ENCODE results near the gene ZNF726. TPM values are rescaled to one million over a fixed set of nuclear protein-coding genes. Genes with fewer than 3 reads are reported as not detected.

ZNF726 gene
- total RNA-seq, 1 experiment from 2014 or later, result 0.11 TPM

DNA sequence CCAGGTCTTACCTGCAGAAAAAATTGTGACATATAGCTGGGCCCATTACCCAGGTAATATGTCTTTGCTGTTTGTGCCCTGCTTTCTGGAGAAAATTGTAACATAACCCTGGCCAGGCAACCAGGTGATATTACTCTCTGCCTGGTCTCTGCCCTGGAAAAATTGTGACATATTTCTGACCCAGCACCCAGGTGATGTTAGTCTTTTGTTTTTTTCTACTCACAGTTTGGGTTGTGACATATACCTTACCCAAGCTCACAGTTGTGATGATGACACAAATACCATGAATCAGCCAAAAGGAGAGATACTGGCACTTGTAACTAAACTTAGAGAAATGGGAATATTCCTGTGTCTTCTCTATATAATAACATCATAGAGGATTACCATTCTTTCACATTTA lies 6.5 kb upstream of the ZNF726 start:
- H3K9ac ChIP-seq (ENCODE audit: extremely low read depth, insufficient read length, low read length), result no peak overlapping the region
- no peak overlapping the region for H2AK5ac ChIP-seq (ENCODE audit: insufficient read length, low read length)
- H4K5ac ChIP-seq (ENCODE audit: insufficient read length, low read depth, low read length), result no peak overlapping the region
- Mint-ChIP-seq H3K4me1 (no peaks in the 10 kb centered on the region), H3K36me3 (ENCODE audit: insufficient read depth in 1 of 3, low read depth in 3 of 3) (peaks cover 0 to 38% (median 9%) of the 10 kb centered on the region in 3 experiments; a peak in 5 of 7 replicates), H3K9me3 (peaks cover 93 to 97% of the 10 kb centered on the region in 2 experiments), H3K27me3 (ENCODE audit: low read depth) (peaks cover 3% of the 10 kb centered on the region; the same call in 1 of the 2 replicates), H3K4me3 (no peak overlapping the region), H3K27ac (no peak overlapping the region)
- H3K23ac ChIP-seq (ENCODE audit: insufficient read length, low read depth, low read length), result no peak overlapping the region
- H2BK5ac ChIP-seq (ENCODE audit: insufficient read length, low read length), result no peak overlapping the region
- no peak overlapping the region for H2AFZ ChIP-seq (ENCODE audit: low read length)
- no peaks in the 10 kb centered on the region for H4K20me1 ChIP-seq (ENCODE audit: control insufficient read depth, insufficient read depth, insufficient read length)
- H4K91ac ChIP-seq (ENCODE audit: insufficient read length, low read depth, low read length), result no peak overlapping the region
- TF ChIP-seq, protein P1, sequence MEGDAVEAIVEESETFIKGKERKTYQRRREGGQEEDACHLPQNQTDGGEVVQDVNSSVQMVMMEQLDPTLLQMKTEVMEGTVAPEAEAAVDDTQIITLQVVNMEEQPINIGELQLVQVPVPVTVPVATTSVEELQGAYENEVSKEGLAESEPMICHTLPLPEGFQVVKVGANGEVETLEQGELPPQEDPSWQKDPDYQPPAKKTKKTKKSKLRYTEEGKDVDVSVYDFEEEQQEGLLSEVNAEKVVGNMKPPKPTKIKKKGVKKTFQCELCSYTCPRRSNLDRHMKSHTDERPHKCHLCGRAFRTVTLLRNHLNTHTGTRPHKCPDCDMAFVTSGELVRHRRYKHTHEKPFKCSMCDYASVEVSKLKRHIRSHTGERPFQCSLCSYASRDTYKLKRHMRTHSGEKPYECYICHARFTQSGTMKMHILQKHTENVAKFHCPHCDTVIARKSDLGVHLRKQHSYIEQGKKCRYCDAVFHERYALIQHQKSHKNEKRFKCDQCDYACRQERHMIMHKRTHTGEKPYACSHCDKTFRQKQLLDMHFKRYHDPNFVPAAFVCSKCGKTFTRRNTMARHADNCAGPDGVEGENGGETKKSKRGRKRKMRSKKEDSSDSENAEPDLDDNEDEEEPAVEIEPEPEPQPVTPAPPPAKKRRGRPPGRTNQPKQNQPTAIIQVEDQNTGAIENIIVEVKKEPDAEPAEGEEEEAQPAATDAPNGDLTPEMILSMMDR (conservative IDR thresholded peaks at IDR 0.05), result no peak
- no peak overlapping the region for H3K56ac ChIP-seq (ENCODE audit: insufficient read length, low read depth, low read length)
- no peak overlapping the region for H4K8ac ChIP-seq (replicated peaks; ENCODE audit: insufficient read length, low read depth, low read length)
- H3K4me2 ChIP-seq (ENCODE audit: insufficient read depth, insufficient read length, low read length), result no peak overlapping the region
- H2BK15ac ChIP-seq (ENCODE audit: low read depth, low read length), result no peak overlapping the region
- no peaks in the 10 kb centered on the region for H3K79me2 ChIP-seq (ENCODE audit: insufficient read depth, low read length)
- H3K27ac ChIP-seq (ENCODE audit: insufficient read length, low read depth, low read length), result no peak overlapping the region
- H2BK120ac ChIP-seq (ENCODE audit: low read depth, low read length, poor library complexity, severe bottlenecking), result no peak overlapping the region
- no peaks in the 10 kb centered on the region for H3K27me3 ChIP-seq (ENCODE audit: insufficient read depth, low read length)
- no peaks in the 10 kb centered on the region for H3K79me1 ChIP-seq (ENCODE audit: insufficient read depth, low read depth, low read length, poor library complexity, severe bottlenecking)
- no peak overlapping the region for H3K18ac ChIP-seq (ENCODE audit: insufficient read length, low read depth, low read length)
- no peak overlapping the region for H3T11ph ChIP-seq (ENCODE audit: low read length)
- peaks cover 66% of the 10 kb centered on the region for H3K9me3 ChIP-seq (ENCODE audit: control insufficient read depth, low read depth, low read length)
- no peak overlapping the region for H2BK12ac ChIP-seq (ENCODE audit: insufficient read length, low read depth, low read length)
- no peaks in the 10 kb centered on the region for H3K4me1 ChIP-seq (ENCODE audit: insufficient read depth, low read length)
- no peak overlapping the region for H3K14ac ChIP-seq (ENCODE audit: insufficient read depth, low read length)
- no peak overlapping the region for H3K4ac ChIP-seq (ENCODE audit: low read depth, low read length)
- H2BK20ac ChIP-seq (ENCODE audit: low read depth, low read length, poor library complexity, severe bottlenecking), result no peak overlapping the region
- H3K23me2 ChIP-seq (ENCODE audit: insufficient read length, low read depth, low read length, poor library complexity, severe bottlenecking), result no peaks in the 10 kb centered on the region
- no peak for DNase-seq
